CD8-positive, alpha-beta memory T cell (primary cell): ENCODE results near the gene COL2A1. TPM values are rescaled to one million over a fixed set of nuclear protein-coding genes. Genes with fewer than 3 reads are reported as not detected.
A peak's percentile ranks its signal among the peaks of the same experiment; 100 is the strongest.

Source experiments
- CTCF ChIA-PET: fragments of 350-600 bp; sonication (Branson Sonifier 250); formaldehyde crosslinking; loops from one replicate; lab custom pipeline; 2021; ENCODE audit warnings: antibody characterized with exemption; lab: Charles Lee
- POLR2A ChIA-PET: fragments of 350-600 bp; sonication (Branson Sonifier 250); formaldehyde crosslinking; loops from one replicate; lab custom pipeline; 2021; ENCODE audit warnings: antibody characterized with exemption; lab: Charles Lee
- DNase-seq, 5 donors: peaks; one replicate each; pipeline versions ENCODE4 v3.0.0 to v3.0.0-alpha.2; 2020 to 2022; ENCODE audit warnings: mixed read lengths in 1 of 5
- H3K27ac ChIP-seq: one replicate; pipeline ENCODE4 v1.7.0; 2013; ENCODE audit warnings: low read depth, mild to moderate bottlenecking, low read length, moderate library complexity
- H3K27me3 ChIP-seq: 2 replicates; pipeline ENCODE4 v1.7.0; 2013; ENCODE audit warnings: low read length, mild to moderate bottlenecking; ENCODE audit not compliant: insufficient read depth, poor library complexity, severe bottlenecking
- H3K36me3 ChIP-seq: 2 replicates; pipeline ENCODE4 v1.7.0; 2013; ENCODE audit warnings: mild to moderate bottlenecking, low read length, moderate library complexity; ENCODE audit not compliant: insufficient read depth
- H3K4me1 ChIP-seq: 2 replicates; pipeline ENCODE4 v1.7.0; 2013; ENCODE audit warnings: mild to moderate bottlenecking, low read length, moderate library complexity; ENCODE audit not compliant: insufficient read depth
- H3K4me3 ChIP-seq: 2 replicates; pipeline ENCODE4 v1.7.0; 2013; ENCODE audit warnings: mild to moderate bottlenecking, low read length
- H3K9me3 ChIP-seq: 2 replicates; pipeline ENCODE4 v1.7.0; 2013; ENCODE audit warnings: mild to moderate bottlenecking, low read length
- H3K27ac Mint-ChIP-seq, 8 donors: one replicate each; pipeline ENCODE4 v1.8.0; 2020 to 2021; ENCODE audit warnings: mixed read lengths in 8 of 8, mild to moderate bottlenecking in 6 of 8, inconsistent platforms in 3 of 8, moderate library complexity in 3 of 8
- H3K27me3 Mint-ChIP-seq, 2 donors: one replicate each; pipeline ENCODE4 v1.8.0; 2020 to 2021; ENCODE audit warnings: mixed read lengths in 2 of 2, mild to moderate bottlenecking in 1 of 2, moderate library complexity in 1 of 2
- H3K36me3 Mint-ChIP-seq, 3 donors: one replicate each; pipeline ENCODE4 v1.8.0; 2020 to 2021; ENCODE audit warnings: mixed read lengths in 3 of 3, inconsistent platforms in 1 of 3, mild to moderate bottlenecking in 1 of 3
- H3K4me1 Mint-ChIP-seq, 3 donors: one replicate each; pipeline ENCODE4 v1.8.0; 2020 to 2021; ENCODE audit warnings: mixed read lengths in 3 of 3, inconsistent platforms in 1 of 3, mild to moderate bottlenecking in 1 of 3
- H3K4me3 Mint-ChIP-seq, 7 donors: one replicate each; pipeline ENCODE4 v1.8.0; 2020 to 2021; ENCODE audit warnings: mixed read lengths in 7 of 7, mild to moderate bottlenecking in 6 of 7, moderate library complexity in 4 of 7, inconsistent platforms in 2 of 7
- H3K9me3 Mint-ChIP-seq, 5 donors: one replicate each; pipeline ENCODE4 v1.8.0; 2020 to 2022; ENCODE audit warnings: mixed read lengths in 5 of 5, mild to moderate bottlenecking in 3 of 5, moderate library complexity in 2 of 5, inconsistent platforms in 1 of 5
- polyA plus RNA-seq: library from polyadenylated mRNA; unstranded; fragments of 300-500 nt; fragmentation: Illumina TruSeq; gene quantifications from one replicate; pipeline ENCODE4 v1.2.3, GENCODE V29; 2021
- total RNA-seq, 2 experiments: library from RNA; stranded (reverse); gene quantifications; one replicate each; pipeline ENCODE4 v1.2.3, GENCODE V29; 2021

COL2A1 gene
- total and polyA plus RNA-seq, 3 experiments from 2014 or later: not detected

DNA sequence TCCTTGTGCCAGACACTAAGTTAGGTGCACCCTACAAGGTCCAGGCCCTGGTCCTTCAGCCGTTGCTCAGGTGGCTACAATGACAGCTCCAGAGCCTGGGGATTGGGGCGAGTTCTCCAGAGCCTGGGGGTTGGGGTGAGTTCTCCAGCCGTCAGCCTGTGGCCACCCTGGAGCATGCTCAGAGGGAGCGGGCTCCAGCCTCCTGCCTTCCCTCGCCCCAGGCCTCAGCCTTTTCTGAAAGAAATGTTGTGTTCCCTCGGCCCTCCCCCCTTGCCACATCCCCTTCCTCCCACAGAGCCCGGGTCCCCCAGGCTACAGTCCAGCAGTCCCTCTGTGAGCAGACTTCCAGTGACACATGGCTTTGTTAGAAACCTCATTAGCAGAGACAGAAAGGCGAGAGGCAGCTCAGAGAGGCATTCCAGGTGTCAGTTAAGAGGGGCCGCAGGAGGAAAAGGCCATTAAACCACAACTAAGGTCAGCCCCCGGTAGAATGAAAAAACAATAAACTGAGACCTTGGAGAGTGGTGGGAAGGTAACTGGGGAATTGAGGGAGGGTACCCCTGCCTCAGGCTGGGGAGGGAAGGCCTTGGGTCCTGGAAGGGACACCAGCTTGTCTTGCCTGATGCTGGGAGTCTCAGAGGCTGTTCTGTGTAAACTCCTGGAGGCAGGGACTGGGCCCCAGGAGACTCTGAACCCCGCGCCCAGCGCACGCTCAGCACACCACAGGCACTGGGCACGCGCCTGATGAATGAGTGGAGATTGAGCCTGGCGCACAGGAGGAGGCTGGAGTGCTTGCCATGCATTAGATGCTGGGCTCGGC is 23.1 kb upstream of the COL2A1 start:
- Mint-ChIP-seq H3K9me3 (no peaks in the 10 kb centered on the region), H3K27ac (peak overlapping the region in 1 of 8 donors; percentile 76), H3K36me3 (no peaks in the 10 kb centered on the region), H3K4me3 (no peak overlapping the region), H3K4me1 (no peaks in the 10 kb centered on the region), H3K27me3 (peaks cover 10 to 21% of the 10 kb centered on the region in 2 donors)
- DNase-seq: no peak
- H3K36me3 ChIP-seq: no peaks in the 10 kb centered on the region
- ChIA-PET CTCF (no interaction called here), POLR2A (no interaction called here)
- no peaks in the 10 kb centered on the region for H3K9me3 ChIP-seq
- no peak overlapping the region for H3K27ac ChIP-seq
- no peak overlapping the region for H3K4me3 ChIP-seq
- H3K4me1 ChIP-seq: no peaks in the 10 kb centered on the region
- no peaks in the 10 kb centered on the region for H3K27me3 ChIP-seq

- ChIA-PET POLR2A (no interaction called here), CTCF (no interaction called here)
- Mint-ChIP-seq H3K27ac (no peak overlapping the region), H3K36me3 (no peaks in the 10 kb centered on the region), H3K27me3 (peaks cover 13 to 32% of the 10 kb centered on the region in 2 donors), H3K4me3 (no peak overlapping the region), H3K9me3 (no peaks in the 10 kb centered on the region), H3K4me1 (no peaks in the 10 kb centered on the region)
- H3K27me3 ChIP-seq: no peaks in the 10 kb centered on the region
- no peak overlapping the region for H3K4me3 ChIP-seq
- no peak overlapping the region for H3K27ac ChIP-seq
- no peak for DNase-seq
- H3K9me3 ChIP-seq: no peaks in the 10 kb centered on the region
- H3K4me1 ChIP-seq: no peaks in the 10 kb centered on the region
- H3K36me3 ChIP-seq: no peaks in the 10 kb centered on the region
Measured at GRCh38 chr12:48026060-48026827, 22.0 kb upstream of the COL2A1 start.

DNA sequence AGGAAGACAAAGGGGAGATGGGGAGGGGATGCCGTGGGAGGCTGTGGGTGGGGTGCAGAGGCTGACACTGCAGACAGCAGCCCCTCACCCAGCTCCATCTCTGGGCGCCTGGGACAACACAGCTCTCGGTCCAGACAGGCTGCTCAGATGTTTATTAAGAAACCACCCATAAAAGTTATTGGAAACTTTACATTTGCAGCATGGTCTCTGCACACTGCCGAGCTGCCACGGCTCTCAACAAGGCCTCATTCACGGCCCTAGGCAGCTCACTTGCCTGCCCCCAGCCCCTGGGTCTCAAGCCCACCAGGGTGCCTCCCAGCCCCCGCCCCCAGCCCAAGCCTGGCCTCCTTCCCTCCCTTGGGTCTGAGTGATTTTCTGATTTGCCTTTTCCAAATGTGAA is 21.0 kb upstream of the COL2A1 start:
- no peaks in the 10 kb centered on the region for H3K4me1 Mint-ChIP-seq
- no peaks in the 10 kb centered on the region for H3K36me3 Mint-ChIP-seq
- Histone ChIP-seq H3K4me3 (no peak overlapping the region), H3K36me3 (no peaks in the 10 kb centered on the region), H3K27me3 (no peaks in the 10 kb centered on the region), H3K4me1 (no peaks in the 10 kb centered on the region), H3K9me3 (no peaks in the 10 kb centered on the region), H3K27ac (no peak overlapping the region)
- ChIA-PET POLR2A (no interaction called here), CTCF (no interaction called here)
- no peak for DNase-seq
- H3K9me3 Mint-ChIP-seq: no peaks in the 10 kb centered on the region
- no peak overlapping the region for H3K27ac Mint-ChIP-seq
- peaks cover 17 to 36% of the 10 kb centered on the region in 2 donors for H3K27me3 Mint-ChIP-seq
- no peak overlapping the region for H3K4me3 Mint-ChIP-seq

DNA sequence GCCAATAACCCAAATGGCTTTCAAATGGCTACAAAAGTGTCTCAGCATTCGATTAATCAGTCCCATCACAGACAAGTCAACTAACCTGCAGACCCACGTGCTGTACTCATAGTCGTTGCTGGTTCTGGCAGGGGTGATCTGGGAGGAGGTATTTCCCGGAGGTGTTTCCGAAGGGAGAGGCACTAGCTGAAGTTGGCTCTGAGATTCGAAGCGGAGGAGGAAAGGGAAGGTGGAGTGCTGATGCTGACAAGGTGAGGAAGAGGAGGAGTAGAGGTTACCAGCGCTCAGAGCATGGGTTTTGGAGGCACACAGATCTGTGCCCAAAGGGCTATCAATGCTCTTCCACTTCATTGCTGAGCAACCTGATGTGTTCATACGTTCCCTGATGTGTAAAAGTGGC is 20.5 kb upstream of the COL2A1 start:
- Histone ChIP-seq H3K9me3 (no peaks in the 10 kb centered on the region), H3K4me3 (no peak overlapping the region), H3K27ac (no peak overlapping the region), H3K27me3 (no peaks in the 10 kb centered on the region), H3K4me1 (no peaks in the 10 kb centered on the region), H3K36me3 (no peaks in the 10 kb centered on the region)
- H3K36me3 Mint-ChIP-seq: no peaks in the 10 kb centered on the region
- ChIA-PET POLR2A (no interaction called here), CTCF (no interaction called here)
- peaks cover 17 to 40% of the 10 kb centered on the region in 2 donors for H3K27me3 Mint-ChIP-seq
- no peak for DNase-seq
- H3K4me1 Mint-ChIP-seq: no peaks in the 10 kb centered on the region
- H3K4me3 Mint-ChIP-seq: no peak overlapping the region
- H3K9me3 Mint-ChIP-seq: no peaks in the 10 kb centered on the region
- peak overlapping the region in 1 of 8 donors; percentile 8 for H3K27ac Mint-ChIP-seq

- Histone ChIP-seq H3K9me3 (no peaks in the 10 kb centered on the region), H3K27me3 (no peaks in the 10 kb centered on the region), H3K4me3 (no peak overlapping the region), H3K27ac (no peak overlapping the region), H3K4me1 (no peaks in the 10 kb centered on the region), H3K36me3 (no peaks in the 10 kb centered on the region)
- H3K36me3 Mint-ChIP-seq: no peaks in the 10 kb centered on the region
- DNase-seq: no peak
- H3K27ac Mint-ChIP-seq: no peak overlapping the region
- POLR2A ChIA-PET: no interaction called here
- CTCF ChIA-PET: no interaction called here
- H3K27me3 Mint-ChIP-seq: peaks cover 18 to 49% of the 10 kb centered on the region in 2 donors
- no peaks in the 10 kb centered on the region for H3K4me1 Mint-ChIP-seq
- H3K4me3 Mint-ChIP-seq: no peak overlapping the region
- H3K9me3 Mint-ChIP-seq: no peaks in the 10 kb centered on the region
Measured at GRCh38 chr12:48023386-48023785, 19.1 kb upstream of the COL2A1 start.

DNA sequence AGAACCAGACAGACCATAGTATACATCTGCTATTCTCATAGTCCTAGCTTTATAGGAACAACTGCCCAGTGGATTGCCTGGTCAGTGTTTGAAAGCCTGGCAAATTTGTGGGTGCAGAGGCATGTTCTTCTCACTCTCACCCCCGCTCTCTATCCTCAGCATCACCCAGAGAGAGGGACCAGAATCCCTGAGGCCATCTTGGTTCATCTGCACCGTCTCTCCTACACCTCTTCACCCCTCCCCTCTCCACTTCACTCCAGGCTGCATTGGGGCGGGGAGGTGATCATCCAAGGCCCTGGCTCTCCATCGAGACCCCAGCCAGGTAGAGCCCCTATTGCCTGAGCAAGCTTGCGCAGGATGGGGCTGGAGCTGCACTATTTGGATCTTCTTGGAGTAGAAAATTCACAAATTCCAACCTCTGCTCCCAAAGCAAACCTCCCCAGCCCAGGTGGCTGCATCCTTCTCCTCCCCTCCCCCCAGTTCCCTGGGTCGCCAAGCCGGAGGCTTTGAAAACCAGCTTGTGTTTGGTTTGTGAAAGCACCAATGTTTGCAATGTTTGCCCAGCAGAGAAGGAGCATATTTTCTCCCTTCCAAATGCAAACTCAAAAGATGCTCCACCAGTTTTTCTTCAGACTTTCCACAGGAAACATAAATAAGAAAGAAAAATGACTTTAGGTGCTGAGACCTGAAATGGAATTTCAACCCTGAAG is 18.6 kb upstream of the COL2A1 start:
- no peaks in the 10 kb centered on the region for H3K4me1 Mint-ChIP-seq
- H3K27ac Mint-ChIP-seq: no peak overlapping the region
- ChIA-PET CTCF (no interaction called here), POLR2A (no interaction called here)
- Histone ChIP-seq H3K27ac (no peak overlapping the region), H3K4me3 (no peak overlapping the region), H3K4me1 (no peaks in the 10 kb centered on the region), H3K9me3 (no peaks in the 10 kb centered on the region), H3K27me3 (no peaks in the 10 kb centered on the region), H3K36me3 (no peaks in the 10 kb centered on the region)
- DNase-seq: no peak
- H3K4me3 Mint-ChIP-seq: no peak overlapping the region
- no peaks in the 10 kb centered on the region for H3K36me3 Mint-ChIP-seq
- H3K27me3 Mint-ChIP-seq: peaks cover 18 to 53% of the 10 kb centered on the region in 2 donors
- H3K9me3 Mint-ChIP-seq: no peaks in the 10 kb centered on the region

DNA sequence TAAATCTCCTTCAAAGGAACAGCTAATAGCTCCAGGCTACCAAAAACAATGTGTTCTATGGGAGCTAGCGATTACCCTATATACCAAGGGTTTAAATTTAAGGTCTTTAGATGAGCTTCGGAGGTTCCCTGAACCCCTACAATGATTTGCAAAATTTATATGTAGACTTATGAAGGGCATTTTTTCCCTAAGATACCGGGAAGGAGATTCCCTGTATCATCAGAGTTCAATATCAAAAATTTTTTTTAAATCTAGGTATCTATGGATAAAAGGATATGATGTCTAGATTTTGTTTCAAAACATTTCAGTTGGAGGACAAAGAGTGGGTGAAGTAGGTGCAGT is 17.9 kb upstream of the COL2A1 start:
- no peak overlapping the region for H3K27ac Mint-ChIP-seq
- peaks cover 18 to 56% of the 10 kb centered on the region in 2 donors for H3K27me3 Mint-ChIP-seq
- no peaks in the 10 kb centered on the region for H3K4me1 Mint-ChIP-seq
- DNase-seq: no peak
- Histone ChIP-seq H3K4me3 (no peak overlapping the region), H3K9me3 (no peaks in the 10 kb centered on the region), H3K4me1 (no peaks in the 10 kb centered on the region), H3K36me3 (no peaks in the 10 kb centered on the region), H3K27ac (no peak overlapping the region), H3K27me3 (no peaks in the 10 kb centered on the region)
- H3K9me3 Mint-ChIP-seq: no peaks in the 10 kb centered on the region
- no peak overlapping the region for H3K4me3 Mint-ChIP-seq
- ChIA-PET CTCF (no interaction called here), POLR2A (no interaction called here)
- H3K36me3 Mint-ChIP-seq: no peaks in the 10 kb centered on the region
